Heart right ventricle (tissue), 16 donors: ENCODE data around the gene CNTN4. TPM values are rescaled to one million over a fixed set of nuclear protein-coding genes. Genes with fewer than 3 reads are reported as not detected.

Source experiments
- ATAC-seq, 8 donors: fragments of 200-7000 bp; cut with Tn5 transposase; one replicate each; pipeline ENCODE4 v1.9.1; 2020; ENCODE audit warnings: mild to moderate bottlenecking in 8 of 8, moderate library complexity in 8 of 8, moderate number of reproducible peaks in 1 of 8
- DNase-seq, 2 donors: peaks; one replicate each; pipeline ENCODE4 v3.0.0-alpha.2; 2020
- H3K27ac ChIP-seq, 10 donors: fragments of 200-600 bp; sonication (generic) in 2 of 10; one replicate each; pipeline versions ENCODE4 v1.5.0 to v1.8.0; 2020 to 2022; ENCODE audit warnings: mild to moderate bottlenecking in 3 of 10
- H3K27me3 ChIP-seq, 7 donors: fragments of 200-600 bp; one replicate each; pipeline ENCODE4 v1.8.0; 2021 to 2022; ENCODE audit warnings: mild to moderate bottlenecking in 2 of 7
- H3K36me3 ChIP-seq, 9 donors: fragments of 200-600 bp; sonication (generic) in 1 of 9; one replicate each; pipeline versions ENCODE4 v1.5.0 to v1.8.0; 2020 to 2022; ENCODE audit warnings: mild to moderate bottlenecking in 2 of 9
- H3K4me1 ChIP-seq, 9 donors: fragments of 200-600 bp; sonication (generic) in 1 of 9; one replicate each; pipeline versions ENCODE4 v1.5.0 to v1.8.0; 2020 to 2022; ENCODE audit warnings: mild to moderate bottlenecking in 4 of 9
- H3K4me3 ChIP-seq, 10 donors: fragments of 200-600 bp; sonication (generic) in 2 of 10; one replicate each; pipeline versions ENCODE4 v1.5.0 to v1.8.0; 2020 to 2022; ENCODE audit warnings: mild to moderate bottlenecking in 7 of 10, moderate library complexity in 2 of 10
- H3K9me3 ChIP-seq, 11 donors: fragments of 200-600 bp in 10 of 11; sonication (generic) in 2 of 11; one replicate each; pipeline versions ENCODE4 v1.5.0 to v1.8.0; 2013 to 2022; ENCODE audit warnings: mild to moderate bottlenecking in 2 of 11, control low read depth in 1 of 11, moderate library complexity in 1 of 11
- WGBS, 2 donors: extraction: QIAGEN DNeasy Blood & Tissue Kit; methylation state at CpG; one replicate each; pipeline ENCODE4 v1.1.7; 2013; ENCODE audit warnings: inconsistent platforms in 1 of 2; 5-methylcytosine and 5-hydroxymethylcytosine counted together
- intact Hi-C, 10 donors: fragments of 100-400 bp; cut with DNase I; formaldehyde crosslinking; loops; one replicate each; pipeline versions ENCODE4 v1.11.1 to v1.14.2; 2022
- polyA plus RNA-seq, 2 donors: library from polyadenylated mRNA; stranded (reverse); fragments of 200-250 nt; gene quantifications; one replicate each; pipeline ENCODE4 v1.2.3, GENCODE V29; 2013
- total RNA-seq, 10 donors: library from RNA; stranded (reverse); fragmentation: NEBNext Ultra II Directional in 3 of 10; extraction: Animal tissue kit (Norgen Biotek cat#: 25700) in 3 of 10; gene quantifications; one replicate each; pipeline versions ENCODE4 v1.2.1 to v1.2.4, GENCODE V29; 2021 to 2023
- TF ChIP-seq, protein P1 (sequence below), 9 donors: fragments of 200-600 bp; sonication (generic) in 2 of 9; IDR thresholded peaks; one replicate each; pipeline versions ENCODE4 v1.5.0 to v1.8.0; 2021 to 2022; ENCODE audit warnings: antibody characterized with exemption in 9 of 9, mild to moderate bottlenecking in 5 of 9, moderate library complexity in 1 of 9
- donor health status: Arrhythmogenic right ventricular cardiomyopathy.
- donor health status: ischemic (EF 13 %, LVEDD 7.1; RV severe dilation, severe dysfunction).
- donor health status: healthy with polysubstance abuse.
- donor health status: DM: no; HTN: yes; CAD: no.
- donor health status: DM: no; HTN: no; CAD: no.
- donor health status: ischemic (EF 25% LVEDD 6.9; RV normal size, moderate dysfunction).
- donor health status: ischemic (EF 25% LVEDD 5.7; RV mildly dilated, moderate dysfunction).
- donor health status: healthy.
- donor health status: DM: yes; HTN: yes; CAD: no.
- donor health status: Ischemic cardiomyopathy.
- donor health status: ischemic (EF 35%, LVEDD 5.7; RV mildly dilated, moderate dysfunction).
- donor health status: nonischemic (EF 11% LVEDD 7.7; RV severe dilation, severe dysfunction).
- donor health status: DM: yes; HTN: yes; CAD: no.
- donor health status: PGD.
- donor health status: ischemic (EF 29% LVEDD 5.4; RV normal size, mild dysfunction).
- donor health status: nonischemic (EF 23%, LVEDD 6.1; RV moderate dilation, normal function).

CNTN4 gene
- total and polyA plus RNA-seq, 12 donors, result 0.48 to 4.7 (median 2.5) TPM

DNA sequence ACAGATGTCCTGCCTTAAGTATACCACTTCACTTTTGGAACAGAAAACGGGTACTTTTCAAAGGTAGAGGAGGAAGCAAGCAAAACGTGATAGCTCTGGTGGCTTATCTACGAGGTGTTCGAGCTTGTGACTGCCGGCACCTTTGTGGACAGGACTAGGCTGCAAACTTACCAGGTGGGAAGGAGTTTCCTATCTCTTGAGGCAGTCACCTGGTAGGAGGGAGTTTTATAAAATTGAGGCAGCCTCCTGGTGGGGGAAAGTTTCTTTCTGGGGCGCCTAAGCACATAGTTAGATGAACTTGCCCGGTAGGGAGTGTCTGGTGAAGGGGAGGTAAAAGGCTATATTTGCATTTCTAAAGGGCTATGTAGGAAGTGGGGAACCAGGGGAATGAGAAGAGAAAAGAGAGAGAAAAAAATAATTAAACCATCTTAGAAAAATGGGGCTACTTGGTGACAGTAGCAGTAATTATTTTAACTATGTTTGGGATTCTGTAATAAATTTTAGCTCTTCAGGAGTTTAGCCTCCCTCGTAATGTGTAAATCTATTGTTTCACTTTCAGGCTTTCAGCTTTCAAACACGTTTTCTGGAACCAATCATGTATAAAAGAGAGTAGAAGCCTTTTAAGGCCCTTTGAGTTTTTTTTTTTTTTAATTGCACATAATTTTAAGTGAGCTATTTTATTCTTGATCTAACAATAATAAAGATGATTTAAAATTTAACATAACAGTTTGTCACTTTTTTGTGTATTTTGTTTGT is 880.5 kb downstream of the CNTN4 start:
- Histone ChIP-seq H3K36me3 (no peaks in the 10 kb centered on the region), H3K27ac (no peak overlapping the region), H3K4me1 (no peaks in the 10 kb centered on the region), H3K27me3 (no peaks in the 10 kb centered on the region), H3K9me3 (no peaks in the 10 kb centered on the region), H3K4me3 (no peak overlapping the region)
- intact Hi-C loops, result no loop called here
- no peak for ATAC-seq
- 71 to 74% methylated on average over 9 of the region's 9 CpGs for WGBS, 2 donors
- TF ChIP-seq, protein P1, sequence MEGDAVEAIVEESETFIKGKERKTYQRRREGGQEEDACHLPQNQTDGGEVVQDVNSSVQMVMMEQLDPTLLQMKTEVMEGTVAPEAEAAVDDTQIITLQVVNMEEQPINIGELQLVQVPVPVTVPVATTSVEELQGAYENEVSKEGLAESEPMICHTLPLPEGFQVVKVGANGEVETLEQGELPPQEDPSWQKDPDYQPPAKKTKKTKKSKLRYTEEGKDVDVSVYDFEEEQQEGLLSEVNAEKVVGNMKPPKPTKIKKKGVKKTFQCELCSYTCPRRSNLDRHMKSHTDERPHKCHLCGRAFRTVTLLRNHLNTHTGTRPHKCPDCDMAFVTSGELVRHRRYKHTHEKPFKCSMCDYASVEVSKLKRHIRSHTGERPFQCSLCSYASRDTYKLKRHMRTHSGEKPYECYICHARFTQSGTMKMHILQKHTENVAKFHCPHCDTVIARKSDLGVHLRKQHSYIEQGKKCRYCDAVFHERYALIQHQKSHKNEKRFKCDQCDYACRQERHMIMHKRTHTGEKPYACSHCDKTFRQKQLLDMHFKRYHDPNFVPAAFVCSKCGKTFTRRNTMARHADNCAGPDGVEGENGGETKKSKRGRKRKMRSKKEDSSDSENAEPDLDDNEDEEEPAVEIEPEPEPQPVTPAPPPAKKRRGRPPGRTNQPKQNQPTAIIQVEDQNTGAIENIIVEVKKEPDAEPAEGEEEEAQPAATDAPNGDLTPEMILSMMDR (IDR thresholded peaks at IDR 0.05), result no peak
- no peak for DNase-seq

DNA sequence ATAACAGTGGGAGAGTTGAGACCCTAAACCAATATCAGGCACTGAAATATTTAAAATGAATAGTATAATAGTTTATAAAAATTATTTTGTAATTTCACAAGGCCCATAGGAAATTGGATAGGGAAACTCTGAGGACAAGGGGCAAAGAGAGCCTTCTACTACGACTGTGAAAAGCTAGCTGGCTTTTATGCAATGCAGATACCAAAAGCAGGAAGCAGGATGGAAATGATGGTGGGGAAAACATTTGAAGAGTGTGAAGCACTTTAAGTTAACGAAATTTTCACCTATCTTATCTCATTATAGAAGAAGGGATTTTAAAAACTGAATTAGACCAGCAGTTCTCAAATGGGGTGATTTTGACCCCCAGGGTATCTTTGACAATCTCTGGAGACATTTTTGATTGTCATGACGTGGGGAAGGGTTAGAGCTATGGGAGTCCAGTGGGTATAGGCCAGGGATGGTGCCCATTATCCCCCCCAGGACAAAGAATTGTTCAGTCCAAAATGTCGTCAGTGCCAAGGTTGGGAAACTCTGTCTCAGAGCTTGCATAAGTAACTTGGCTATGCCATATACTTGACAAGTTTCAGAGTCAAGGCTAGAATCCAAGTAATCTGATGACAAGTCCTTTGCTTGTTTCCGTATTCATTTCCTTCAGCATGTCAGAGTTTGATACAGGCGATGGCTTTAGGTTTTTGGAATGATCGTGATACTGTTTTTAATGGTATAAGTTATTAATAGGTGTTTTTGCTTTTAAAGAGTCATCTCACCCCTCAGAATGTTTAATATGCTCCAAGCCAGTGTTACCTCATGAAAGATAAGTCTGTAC is 885.6 kb downstream of the CNTN4 start:
- Histone ChIP-seq H3K27me3 (no peaks in the 10 kb centered on the region), H3K9me3 (no peaks in the 10 kb centered on the region), H3K4me3 (no peak overlapping the region), H3K36me3 (no peaks in the 10 kb centered on the region), H3K27ac (no peak overlapping the region), H3K4me1 (no peaks in the 10 kb centered on the region)
- no peak for DNase-seq
- intact Hi-C loops, result loop anchor here in 1 of 10 donors (1.0 kb wide), 1 partner anchor 19 kb away; no protein-coding TSS in a partner anchor
- WGBS, 2 donors, result 53 to 54% methylated on average over 7 of the region's 7 CpGs
- ATAC-seq, result no peak
- TF ChIP-seq, protein P1 (IDR thresholded peaks at IDR 0.05), result no peak

DNA sequence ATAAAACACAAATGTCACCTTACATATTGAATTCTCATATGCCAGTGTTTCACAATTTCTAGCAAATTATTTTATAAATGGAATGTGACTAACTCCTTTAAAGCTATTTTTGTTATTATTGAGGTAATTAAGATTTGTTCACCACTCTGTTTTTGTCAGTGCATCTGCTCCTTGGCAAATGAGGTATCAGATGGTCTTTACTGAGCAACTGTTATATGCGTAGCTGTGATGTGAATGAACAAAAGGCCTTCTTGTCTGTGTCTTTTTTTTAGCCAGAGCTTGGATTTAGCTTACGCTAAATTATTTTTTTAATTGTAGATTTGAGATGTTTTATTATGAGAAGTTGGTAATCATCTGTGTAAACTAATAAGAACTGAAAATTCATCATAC is 886.2 kb downstream of the CNTN4 start:
- TF ChIP-seq, protein P1 (IDR thresholded peaks at IDR 0.05), result no peak
- H3K36me3 ChIP-seq, result no peaks in the 10 kb centered on the region
- H3K9me3 ChIP-seq, result no peaks in the 10 kb centered on the region
- no peaks in the 10 kb centered on the region for H3K4me1 ChIP-seq
- ATAC-seq (no peak), DNase-seq (no peak)
- no peaks in the 10 kb centered on the region for H3K27me3 ChIP-seq
- H3K4me3 ChIP-seq, result no peak overlapping the region
- WGBS, 2 donors, result 91 to 98% methylated on average over 2 of the region's 2 CpGs
- intact Hi-C loops, result loop anchor here in 1 of 10 donors (1.0 kb wide), 1 partner anchor 18 kb away; no protein-coding TSS in a partner anchor
- H3K27ac ChIP-seq, result no peak overlapping the region

DNA sequence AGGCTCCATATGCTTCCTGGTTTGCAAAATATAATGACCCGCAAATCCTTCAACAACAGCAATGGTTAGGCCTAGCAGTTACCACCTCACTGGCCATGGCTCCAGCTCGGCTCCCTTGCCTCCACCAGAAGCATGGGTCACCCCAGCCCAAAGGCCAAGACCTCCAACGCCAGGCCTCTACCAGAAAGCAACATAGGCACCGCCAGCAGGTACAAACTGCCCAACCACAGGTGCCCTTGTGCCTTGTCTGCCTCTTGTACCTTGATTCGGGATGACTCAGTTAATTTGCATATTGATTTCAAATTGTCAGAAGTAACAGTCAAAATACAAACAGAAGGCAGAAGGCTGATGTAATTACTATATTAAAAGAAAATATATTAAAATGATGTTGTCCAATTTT is 886.8 kb downstream of the CNTN4 start:
- H3K36me3 ChIP-seq, result no peaks in the 10 kb centered on the region
- intact Hi-C loops, result no loop called here
- no peaks in the 10 kb centered on the region for H3K27me3 ChIP-seq
- no peak overlapping the region for H3K4me3 ChIP-seq
- H3K4me1 ChIP-seq, result no peaks in the 10 kb centered on the region
- H3K9me3 ChIP-seq, result no peaks in the 10 kb centered on the region
- 90 to 94% methylated on average over 5 of the region's 5 CpGs for WGBS, 2 donors
- H3K27ac ChIP-seq, result no peak overlapping the region
- no peak for ATAC-seq
- TF ChIP-seq, protein P1 (IDR thresholded peaks at IDR 0.05), result no peak
- DNase-seq, result no peak
